Tibial nerve (tissue), 3 donors: ENCODE measurements around the gene C19orf33.

Source experiments
- CTCF ChIP-seq, 5 experiments: fragments of 200-600 bp in 3 of 5; fragments of 450-650 bp in 2 of 5; sonication (generic) in 3 of 5; IDR thresholded peaks; one replicate each; pipeline ENCODE4 v1.5.1; 2016 to 2019; ENCODE audit warnings: antibody characterized with exemption in 5 of 5, mild to moderate bottlenecking in 3 of 5, moderate library complexity in 2 of 5
- POLR2A ChIP-seq, 2 donors: fragments of 450-650 bp; IDR thresholded peaks; one replicate each; pipeline ENCODE4 v1.6.1; 2017; ENCODE audit warnings: antibody characterized with exemption in 2 of 2, mild to moderate bottlenecking in 2 of 2, moderate library complexity in 2 of 2

- TF ChIP-seq POLR2A (IDR thresholded peaks at IDR 0.05) (no peak), CTCF (IDR thresholded peaks at IDR 0.05) (no peak)
These were observed 16.4 kb upstream of the C19orf33 start for GRCh38 chr19:38287604-38288003.
